ENCODE data around the gene LAYN. TPM values are rescaled to one million over a fixed set of nuclear protein-coding genes. Genes with fewer than 3 reads are reported as not detected.

LAYN gene
- total RNA-seq, 1 experiment from 2014 or later, result not detected

GRCh38 chr11:111559800-111560464, 19.4 kb downstream of the LAYN start:
- no peaks in the 10 kb centered on the region; the same call in 1 of the 2 replicates for H3K36me3 ChIP-seq (ENCODE audit: insufficient read depth, low read length)
- H2AFZ ChIP-seq (ENCODE audit: low read length), result no peak overlapping the region
- H4K20me1 ChIP-seq (ENCODE audit: insufficient read depth, low read depth, low read length), result no peaks in the 10 kb centered on the region
- no peak overlapping the region for H3K27ac ChIP-seq (ENCODE audit: low read length)
- peaks cover 8% of the 10 kb centered on the region for H3K9me3 ChIP-seq (ENCODE audit: low read length)
- no peaks in the 10 kb centered on the region for H3K79me2 ChIP-seq (ENCODE audit: low read length)
- peaks cover 10% of the 10 kb centered on the region; the same call in 1 of the 2 replicates for H3K27me3 ChIP-seq (ENCODE audit: low read length)
- H3K4me2 ChIP-seq (ENCODE audit: low read depth, low read length, poor library complexity, severe bottlenecking), result no peak overlapping the region
- no peaks in the 10 kb centered on the region for H3K4me1 ChIP-seq (ENCODE audit: low read length)
- no peak for DNase-seq
- no peak overlapping the region for H3K9ac ChIP-seq (ENCODE audit: low read length)
- H3K4me3 ChIP-seq (ENCODE audit: low read length), result no peak overlapping the region
- no peaks in the 10 kb centered on the region for H3K9me2 ChIP-seq (replicated peaks; ENCODE audit: insufficient read depth, low read length)

- DNase-seq, result no peak
- Histone ChIP-seq H4K20me1 (ENCODE audit: insufficient read depth, low read depth, low read length) (no peaks in the 10 kb centered on the region), H3K4me2 (ENCODE audit: low read depth, low read length, poor library complexity, severe bottlenecking) (no peak overlapping the region), H3K27me3 (ENCODE audit: low read length) (peaks cover 8% of the 10 kb centered on the region; the same call in 1 of the 2 replicates), H2AFZ (ENCODE audit: low read length) (no peak overlapping the region), H3K36me3 (ENCODE audit: insufficient read depth, low read length) (no peaks in the 10 kb centered on the region; the same call in 1 of the 2 replicates), H3K9ac (ENCODE audit: low read length) (no peak overlapping the region), H3K4me1 (ENCODE audit: low read length) (no peaks in the 10 kb centered on the region), H3K9me3 (ENCODE audit: low read length) (peaks cover 6% of the 10 kb centered on the region), H3K4me3 (ENCODE audit: low read length) (no peak overlapping the region), H3K27ac (ENCODE audit: low read length) (no peak overlapping the region), H3K9me2 (replicated peaks; ENCODE audit: insufficient read depth, low read length) (no peaks in the 10 kb centered on the region), H3K79me2 (ENCODE audit: low read length) (no peaks in the 10 kb centered on the region)
These were observed 20.3 kb downstream of the LAYN start for GRCh38 chr11:111560800-111561199.

GRCh38 chr11:111561306-111561705, 20.8 kb downstream of the LAYN start:
- no peaks in the 10 kb centered on the region for H3K36me3 ChIP-seq (ENCODE audit: insufficient read depth, low read length)
- no peaks in the 10 kb centered on the region for H3K9me2 ChIP-seq (replicated peaks; ENCODE audit: insufficient read depth, low read length)
- peaks cover under 1% of the 10 kb centered on the region for H3K9me3 ChIP-seq (ENCODE audit: low read length)
- DNase-seq, result no peak
- no peaks in the 10 kb centered on the region for H4K20me1 ChIP-seq (ENCODE audit: insufficient read depth, low read depth, low read length)
- no peaks in the 10 kb centered on the region for H3K4me1 ChIP-seq (ENCODE audit: low read length)
- H3K9ac ChIP-seq (ENCODE audit: low read length), result no peak overlapping the region
- H3K4me3 ChIP-seq (ENCODE audit: low read length), result no peak overlapping the region
- no peak overlapping the region for H3K27ac ChIP-seq (ENCODE audit: low read length)
- H2AFZ ChIP-seq (ENCODE audit: low read length), result no peak overlapping the region
- H3K27me3 ChIP-seq (ENCODE audit: low read length), result peaks cover 3% of the 10 kb centered on the region; the same call in 1 of the 2 replicates
- H3K4me2 ChIP-seq (ENCODE audit: low read depth, low read length, poor library complexity, severe bottlenecking), result no peak overlapping the region
- H3K79me2 ChIP-seq (ENCODE audit: low read length), result no peaks in the 10 kb centered on the region

- no peak for DNase-seq
- Histone ChIP-seq H3K27me3 (ENCODE audit: low read length) (no peaks in the 10 kb centered on the region; the same call in 1 of the 2 replicates), H3K27ac (ENCODE audit: low read length) (no peak overlapping the region), H3K4me3 (ENCODE audit: low read length) (no peak overlapping the region), H3K79me2 (ENCODE audit: low read length) (no peaks in the 10 kb centered on the region), H3K4me2 (ENCODE audit: low read depth, low read length, poor library complexity, severe bottlenecking) (no peak overlapping the region), H3K9ac (ENCODE audit: low read length) (no peak overlapping the region), H4K20me1 (ENCODE audit: insufficient read depth, low read depth, low read length) (no peaks in the 10 kb centered on the region), H3K36me3 (ENCODE audit: insufficient read depth, low read length) (no peaks in the 10 kb centered on the region), H3K9me3 (ENCODE audit: low read length) (no peaks in the 10 kb centered on the region), H3K4me1 (ENCODE audit: low read length) (no peaks in the 10 kb centered on the region), H2AFZ (ENCODE audit: low read length) (no peak overlapping the region), H3K9me2 (replicated peaks; ENCODE audit: insufficient read depth, low read length) (no peaks in the 10 kb centered on the region)
These were observed 21.3 kb downstream of the LAYN start for GRCh38 chr11:111561791-111562325.

GRCh38 chr11:111562692-111563389, 22.3 kb downstream of the LAYN start:
- no peak overlapping the region for H3K9ac ChIP-seq (ENCODE audit: low read length)

GRCh38 chr11:111565114-111565720, 24.7 kb downstream of the LAYN start:
- Histone ChIP-seq H3K4me3 (ENCODE audit: low read length) (no peak overlapping the region), H3K79me2 (ENCODE audit: low read length) (no peaks in the 10 kb centered on the region), H3K9me3 (ENCODE audit: low read length) (no peaks in the 10 kb centered on the region), H4K20me1 (ENCODE audit: insufficient read depth, low read depth, low read length) (no peaks in the 10 kb centered on the region), H2AFZ (ENCODE audit: low read length) (no peak overlapping the region), H3K4me2 (ENCODE audit: low read depth, low read length, poor library complexity, severe bottlenecking) (no peak overlapping the region), H3K9ac (ENCODE audit: low read length) (no peak overlapping the region), H3K27me3 (ENCODE audit: low read length) (no peaks in the 10 kb centered on the region), H3K36me3 (ENCODE audit: insufficient read depth, low read length) (no peaks in the 10 kb centered on the region), H3K27ac (ENCODE audit: low read length) (no peak overlapping the region), H3K9me2 (replicated peaks; ENCODE audit: insufficient read depth, low read length) (no peaks in the 10 kb centered on the region), H3K4me1 (ENCODE audit: low read length) (no peaks in the 10 kb centered on the region)
- DNase-seq, result peak; percentile 99

More at GRCh38 chr11:111562692-111563389, 22.3 kb downstream of the LAYN start:
- H3K79me2 ChIP-seq (ENCODE audit: low read length), result no peaks in the 10 kb centered on the region
- no peak overlapping the region for H2AFZ ChIP-seq (ENCODE audit: low read length)
- no peak overlapping the region for H3K4me2 ChIP-seq (ENCODE audit: low read depth, low read length, poor library complexity, severe bottlenecking)
- no peaks in the 10 kb centered on the region for H3K4me1 ChIP-seq (ENCODE audit: low read length)
- DNase-seq, result no peak
- no peak overlapping the region for H3K27ac ChIP-seq (ENCODE audit: low read length)
- no peaks in the 10 kb centered on the region for H4K20me1 ChIP-seq (ENCODE audit: insufficient read depth, low read depth, low read length)
- no peaks in the 10 kb centered on the region for H3K9me2 ChIP-seq (replicated peaks; ENCODE audit: insufficient read depth, low read length)
- no peaks in the 10 kb centered on the region for H3K9me3 ChIP-seq (ENCODE audit: low read length)
- no peaks in the 10 kb centered on the region for H3K27me3 ChIP-seq (ENCODE audit: low read length)
- no peak overlapping the region for H3K4me3 ChIP-seq (ENCODE audit: low read length)
- no peaks in the 10 kb centered on the region for H3K36me3 ChIP-seq (ENCODE audit: insufficient read depth, low read length)

- H2AFZ ChIP-seq (ENCODE audit: low read length), result no peak overlapping the region
These were observed 25.8 kb downstream of the LAYN start for GRCh38 chr11:111566324-111566723.

GRCh38 chr11:111569476-111569875, 29.0 kb downstream of the LAYN start:
- Histone ChIP-seq H4K20me1 (ENCODE audit: insufficient read depth, low read depth, low read length) (no peaks in the 10 kb centered on the region), H3K9me2 (replicated peaks; ENCODE audit: insufficient read depth, low read length) (no peaks in the 10 kb centered on the region), H2AFZ (ENCODE audit: low read length) (no peak overlapping the region), H3K9ac (ENCODE audit: low read length) (no peak overlapping the region), H3K4me2 (ENCODE audit: low read depth, low read length, poor library complexity, severe bottlenecking) (no peak overlapping the region), H3K27me3 (ENCODE audit: low read length) (no peaks in the 10 kb centered on the region), H3K9me3 (ENCODE audit: low read length) (no peaks in the 10 kb centered on the region), H3K36me3 (ENCODE audit: insufficient read depth, low read length) (no peaks in the 10 kb centered on the region), H3K4me3 (ENCODE audit: low read length) (no peak overlapping the region), H3K79me2 (ENCODE audit: low read length) (no peaks in the 10 kb centered on the region), H3K4me1 (ENCODE audit: low read length) (peaks cover 8% of the 10 kb centered on the region), H3K27ac (ENCODE audit: low read length) (no peak overlapping the region)
- DNase-seq, result no peak

More at GRCh38 chr11:111566324-111566723, 25.8 kb downstream of the LAYN start:
- no peaks in the 10 kb centered on the region for H3K27me3 ChIP-seq (ENCODE audit: low read length)
- no peak overlapping the region for H3K4me3 ChIP-seq (ENCODE audit: low read length)
- no peaks in the 10 kb centered on the region for H3K79me2 ChIP-seq (ENCODE audit: low read length)
- no peak overlapping the region for H3K9ac ChIP-seq (ENCODE audit: low read length)
- no peaks in the 10 kb centered on the region for H3K9me2 ChIP-seq (replicated peaks; ENCODE audit: insufficient read depth, low read length)
- H3K9me3 ChIP-seq (ENCODE audit: low read length), result no peaks in the 10 kb centered on the region
- no peak overlapping the region for H3K4me2 ChIP-seq (ENCODE audit: low read depth, low read length, poor library complexity, severe bottlenecking)
- H3K4me1 ChIP-seq (ENCODE audit: low read length), result no peaks in the 10 kb centered on the region
- no peaks in the 10 kb centered on the region for H3K36me3 ChIP-seq (ENCODE audit: insufficient read depth, low read length)
- no peak for DNase-seq
- no peak overlapping the region for H3K27ac ChIP-seq (ENCODE audit: low read length)
- H4K20me1 ChIP-seq (ENCODE audit: insufficient read depth, low read depth, low read length), result no peaks in the 10 kb centered on the region

Data from Karpas-422 (cell line).